Activated CD4-positive, alpha-beta T cell treated with anti-CD3 and anti-CD28 coated beads, Interleukin-2, amount 50 U/mL, for 4 hours (primary cell): ENCODE results near the gene TSPAN31.

Source experiments
- DNase-seq, 2 experiments: peaks; one replicate each; pipeline ENCODE4 v3.0.0-alpha.2; 2020

TSPAN31 gene

GRCh38 chr12:57722716-57723629, 21.9 kb upstream of the TSPAN31 start:
- DNase-seq = no peak

GRCh38 chr12:57723630-57723962, 21.2 kb upstream of the TSPAN31 start:
- DNase-seq = no peak

DNA sequence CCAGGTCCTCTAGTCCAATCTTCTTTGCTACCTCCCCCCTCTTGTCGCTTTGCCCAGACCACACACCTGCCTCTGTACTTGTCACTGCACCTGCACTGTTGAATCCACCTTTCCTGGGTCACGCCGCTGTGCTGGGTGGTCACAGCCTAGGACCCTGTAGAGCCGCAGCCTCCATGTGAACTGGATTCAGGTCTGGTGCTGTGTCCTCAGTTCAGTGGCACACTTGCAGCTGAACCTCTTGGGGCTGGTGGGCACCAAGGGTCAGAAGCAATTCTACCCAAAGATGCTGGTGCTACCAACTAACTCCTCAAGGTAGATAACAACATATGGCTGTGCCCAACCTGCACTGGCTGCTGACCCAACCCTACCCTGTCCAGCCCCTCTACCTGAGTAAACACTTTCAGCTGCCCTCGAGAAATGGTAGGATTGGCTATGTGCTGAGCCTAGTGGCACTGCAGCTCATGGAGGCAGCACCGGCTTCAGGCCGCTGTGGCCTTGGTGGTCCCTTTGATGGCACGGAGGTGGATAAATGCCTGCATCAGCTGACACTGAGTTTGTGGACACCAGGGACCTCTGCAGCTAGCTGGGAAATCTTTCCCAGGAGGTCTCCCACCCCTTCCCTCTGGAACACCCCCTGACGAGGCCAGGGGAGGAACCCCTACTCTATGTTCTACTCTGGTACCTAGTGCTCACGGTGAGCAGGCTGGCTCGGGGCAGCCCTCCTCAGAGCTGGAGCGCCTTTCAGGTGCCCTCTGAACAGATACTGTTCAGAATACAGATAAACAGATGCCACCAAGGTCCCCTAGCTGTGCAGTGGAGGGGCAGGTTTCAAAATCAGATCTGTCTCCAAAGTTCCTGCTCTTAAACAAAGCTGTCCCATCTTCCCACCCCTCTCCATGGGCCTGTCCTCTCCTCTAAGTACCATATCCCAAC, 20.6 kb upstream of the TSPAN31 start:
- no peak for DNase-seq

- DNase-seq = no peak
These were observed 19.7 kb upstream of the TSPAN31 start for GRCh38 chr12:57724936-57725740.

- no peak for DNase-seq
These were observed 19.0 kb upstream of the TSPAN31 start for GRCh38 chr12:57725851-57726150.

DNA sequence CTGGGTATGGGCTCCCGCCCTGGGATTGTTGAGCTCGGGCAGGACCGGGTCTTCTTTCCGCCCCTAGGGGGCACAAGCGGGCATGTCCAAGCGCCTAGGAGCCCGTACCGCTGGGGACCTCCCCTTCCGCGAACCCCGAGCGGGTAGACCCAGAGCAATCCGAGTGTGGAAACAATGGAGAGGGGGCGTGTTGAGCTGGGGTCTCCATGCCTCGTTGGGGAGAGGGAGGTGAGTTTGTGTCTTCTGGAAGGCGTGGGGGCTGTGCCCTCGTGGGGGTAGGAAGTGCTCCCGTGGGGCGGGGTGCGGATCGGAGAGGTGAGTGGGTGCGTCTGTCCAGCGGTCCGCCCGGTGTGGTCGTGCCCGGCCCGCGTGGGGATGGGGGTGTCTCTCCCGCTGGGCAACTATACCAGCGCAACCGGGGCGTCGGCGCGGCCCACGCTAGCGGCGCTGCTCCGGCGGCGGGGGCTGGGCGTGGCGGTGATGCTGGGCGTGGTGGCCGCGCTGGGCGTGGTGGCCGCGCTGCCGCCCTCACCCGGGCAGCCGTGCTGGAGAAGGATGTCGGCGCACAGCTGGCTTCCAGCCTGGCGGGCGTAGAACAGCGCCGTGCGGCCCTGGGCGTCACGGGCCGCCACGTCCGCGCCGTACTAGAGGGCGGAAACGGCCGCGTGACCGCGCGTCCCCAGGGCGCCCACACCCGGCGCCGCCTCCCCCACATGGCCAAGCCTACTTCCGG, 18.5 kb upstream of the TSPAN31 start:
- no peak for DNase-seq

DNA sequence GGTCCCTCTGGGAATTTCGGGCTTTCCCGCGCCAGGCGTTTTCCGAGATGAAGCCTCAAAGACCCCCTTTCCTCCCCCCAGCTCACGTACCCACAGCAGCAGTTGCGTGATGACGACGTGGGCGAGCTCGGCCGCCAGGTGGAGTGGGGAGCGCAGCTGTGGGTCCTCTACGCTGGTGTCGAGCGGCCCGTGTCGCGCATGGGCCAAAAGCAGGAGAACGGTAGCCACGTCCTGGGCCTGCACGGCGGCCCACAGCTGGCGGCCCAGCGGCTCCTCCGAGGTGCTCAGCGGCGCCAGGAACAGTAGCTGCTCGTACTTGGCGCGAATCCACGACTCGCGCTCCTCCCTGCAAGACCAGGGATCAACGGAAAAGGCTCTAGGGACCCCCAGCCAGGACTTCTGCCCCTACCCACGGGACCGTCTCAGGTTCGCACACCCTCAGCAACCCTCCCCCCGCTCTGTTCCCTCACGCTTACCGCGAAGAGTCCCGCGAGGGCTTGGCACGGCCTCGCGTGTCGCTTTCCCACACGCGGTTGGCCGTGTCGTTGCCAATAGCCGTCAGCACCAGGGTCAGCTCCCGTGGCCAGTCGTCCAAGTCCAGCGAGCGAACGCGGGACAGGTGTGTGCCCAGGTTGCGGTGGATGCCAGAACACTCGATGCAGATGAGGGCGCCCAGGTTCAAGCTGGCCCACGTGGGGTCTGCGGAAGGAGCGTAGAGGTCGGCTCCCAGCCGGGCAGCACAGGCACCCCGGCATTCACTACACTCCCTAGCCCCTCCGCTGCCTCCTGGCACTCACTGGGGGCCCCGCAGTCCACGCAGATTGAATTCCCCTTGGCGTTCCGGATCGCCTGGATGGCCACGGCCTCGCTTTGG, 17.7 kb upstream of the TSPAN31 start:
- no peak for DNase-seq

GRCh38 chr12:57727758-57728395, 17.0 kb upstream of the TSPAN31 start:
- no peak for DNase-seq

- DNase-seq = no peak
These were observed 15.5 kb upstream of the TSPAN31 start for GRCh38 chr12:57729321-57729844.

DNA sequence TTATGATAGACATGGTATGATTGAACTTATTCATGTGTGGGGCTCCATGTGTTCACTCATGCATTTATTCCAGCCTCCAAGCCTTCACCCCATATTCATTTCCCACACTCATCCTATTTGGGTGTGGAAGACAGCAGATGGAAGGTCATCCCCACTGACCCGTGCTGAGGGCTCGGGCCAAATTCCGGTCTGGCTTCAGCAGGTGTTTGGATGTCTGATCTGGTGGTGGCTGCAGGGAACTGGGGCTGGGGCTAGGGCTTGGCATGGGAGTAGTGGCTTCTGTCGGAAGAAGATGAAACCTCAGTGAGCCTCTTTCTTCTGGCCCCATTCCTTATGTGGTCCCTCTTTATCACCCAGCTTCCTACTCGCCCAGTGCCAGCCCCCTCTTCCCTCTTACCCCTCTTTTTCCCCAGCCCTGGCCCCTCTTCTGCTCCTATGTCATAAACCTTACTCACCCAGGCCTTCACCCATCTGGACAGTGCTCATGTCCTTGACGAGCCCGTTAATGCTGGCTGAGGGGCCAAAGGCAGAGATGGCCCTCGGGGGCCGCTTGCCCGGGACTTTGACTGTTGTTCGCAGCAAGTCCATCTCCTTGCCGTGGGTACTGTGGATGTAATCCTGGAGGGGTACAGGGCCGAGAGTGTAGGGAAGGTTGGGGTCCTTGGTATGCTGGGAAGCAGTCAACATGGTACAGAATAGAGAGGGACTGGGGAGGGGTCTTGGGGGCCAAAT, 14.3 kb upstream of the TSPAN31 start:
- no peak for DNase-seq

DNA sequence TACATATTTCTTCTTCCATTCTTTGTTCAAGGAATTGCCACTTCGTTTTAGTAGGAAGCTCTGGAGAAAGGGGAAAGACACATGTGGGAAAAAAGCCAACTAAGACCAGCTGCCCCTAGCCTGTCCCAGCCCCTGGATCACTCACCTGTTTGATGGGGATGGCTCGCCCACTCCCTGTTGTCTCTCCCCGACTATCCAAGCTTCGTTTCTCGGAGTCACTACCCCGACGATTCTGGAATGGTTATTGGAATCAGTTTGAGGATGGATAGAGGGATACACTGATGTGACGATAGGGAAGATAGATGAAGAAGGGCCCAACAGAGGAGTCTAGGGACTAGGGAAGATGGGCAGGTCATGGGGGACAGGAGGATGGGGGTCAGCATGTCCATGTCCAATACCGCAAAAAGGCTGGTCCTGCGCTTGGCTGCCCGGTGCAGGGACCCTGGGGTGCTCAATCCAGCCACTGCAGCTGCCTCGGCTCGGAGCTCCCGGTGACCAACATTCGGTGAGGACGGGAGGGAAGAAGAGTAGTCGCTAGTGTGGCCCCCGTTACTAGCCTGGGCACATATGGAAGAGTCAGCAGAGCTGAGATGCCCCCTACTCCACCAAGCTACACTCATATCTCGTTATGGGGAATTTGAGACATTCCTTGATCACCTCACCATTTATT, 13.3 kb upstream of the TSPAN31 start:
- no peak for DNase-seq

DNA sequence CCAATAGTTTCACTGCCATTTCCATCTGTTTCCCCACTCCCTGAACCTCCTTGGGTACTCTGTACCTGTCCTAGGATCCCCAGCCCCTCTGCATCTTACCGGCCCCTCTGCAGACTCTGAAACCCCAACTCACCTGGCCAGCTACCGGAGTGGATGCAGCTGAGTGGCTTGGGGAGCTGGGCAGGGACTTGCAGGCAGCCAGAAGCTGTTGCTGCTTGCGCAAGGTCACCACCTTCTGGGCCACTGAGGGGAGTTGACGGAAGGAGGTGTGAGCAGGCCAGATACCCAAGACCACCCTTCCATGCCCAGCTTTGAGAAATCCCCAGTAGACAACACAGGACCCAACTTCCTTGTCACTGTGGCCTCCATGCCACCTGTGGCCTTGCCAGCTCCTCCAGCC, 12.6 kb upstream of the TSPAN31 start:
- DNase-seq = no peak

DNA sequence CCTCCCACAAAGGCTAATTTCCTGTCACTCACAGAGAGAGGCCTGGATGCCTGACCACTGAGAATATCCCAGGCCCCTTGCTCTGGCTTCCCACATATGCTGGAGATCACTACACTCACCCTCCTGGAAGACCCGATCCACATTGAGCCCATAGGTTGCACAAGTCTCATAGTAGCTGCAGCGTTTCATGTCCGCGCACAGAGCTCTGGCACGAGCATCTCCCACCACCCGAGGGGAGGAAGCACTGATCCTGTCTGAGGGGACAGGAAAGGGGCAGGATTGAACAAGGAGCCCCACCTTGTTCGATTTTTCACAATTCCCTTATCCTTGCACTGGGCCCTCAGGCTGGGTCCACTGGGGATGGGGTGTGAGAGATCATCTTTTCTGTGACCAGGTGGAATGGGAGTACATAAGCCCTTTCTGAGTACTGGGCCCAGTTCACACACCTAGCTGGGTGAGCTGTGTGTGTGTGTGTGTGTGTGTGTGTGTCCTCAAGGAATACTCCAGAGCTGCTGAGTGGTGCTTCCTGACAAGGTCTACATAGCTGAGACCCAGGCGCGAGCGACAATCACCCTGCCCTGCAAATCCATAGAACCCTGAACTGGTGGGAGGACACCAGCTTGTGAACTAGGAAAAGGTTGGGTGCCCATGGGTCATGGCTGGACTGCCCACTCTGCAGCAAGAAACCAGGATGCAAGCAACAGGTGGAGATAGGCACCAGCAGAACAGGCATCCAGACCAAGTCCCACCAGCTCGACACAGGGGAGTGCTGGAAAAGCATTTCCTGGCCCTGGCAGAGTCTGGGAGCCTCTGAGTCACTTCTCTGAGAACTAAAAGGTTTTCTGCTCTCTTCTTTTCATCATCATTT, 11.9 kb upstream of the TSPAN31 start:
- no peak for DNase-seq

DNA sequence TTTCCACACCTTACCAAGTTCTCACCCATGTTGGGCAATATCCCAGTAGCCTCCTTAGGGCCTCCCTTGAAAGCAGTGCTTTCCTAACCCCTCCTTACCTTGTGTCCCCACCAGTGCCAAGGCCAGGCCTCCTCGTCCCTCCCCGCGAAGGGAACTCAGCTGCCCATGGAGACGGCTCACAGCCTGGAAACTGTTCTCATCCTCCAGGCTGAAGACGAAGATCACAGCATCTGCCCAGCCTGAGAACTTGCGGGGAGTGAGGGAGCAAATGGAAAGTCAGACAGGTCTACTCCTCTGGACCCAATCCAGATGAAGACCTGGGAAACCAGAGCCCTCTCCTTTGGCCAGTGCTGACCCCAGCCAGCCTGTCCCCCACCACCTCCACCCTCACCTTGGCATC, 10.9 kb upstream of the TSPAN31 start:
- no peak for DNase-seq

DNA sequence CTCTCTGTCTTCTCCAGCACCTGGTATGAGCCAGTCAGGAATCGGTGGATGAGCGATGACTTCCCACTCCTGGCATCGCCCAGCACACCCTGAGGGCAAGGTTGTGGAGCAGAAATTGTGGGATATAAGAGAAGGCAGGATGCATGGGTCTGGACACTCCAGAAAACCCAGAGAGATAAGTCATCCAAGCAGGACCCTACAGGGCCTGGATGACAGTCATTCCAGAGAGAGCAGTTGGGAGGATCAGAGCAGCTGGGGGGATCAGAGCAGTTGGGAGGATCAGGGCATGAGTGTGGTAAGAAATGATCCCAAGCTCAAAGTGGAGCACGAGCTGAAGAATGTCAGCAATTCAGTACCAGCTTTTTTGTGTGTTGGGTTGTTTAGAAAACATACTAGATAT, 10.2 kb upstream of the TSPAN31 start:
- no peak for DNase-seq

DNA sequence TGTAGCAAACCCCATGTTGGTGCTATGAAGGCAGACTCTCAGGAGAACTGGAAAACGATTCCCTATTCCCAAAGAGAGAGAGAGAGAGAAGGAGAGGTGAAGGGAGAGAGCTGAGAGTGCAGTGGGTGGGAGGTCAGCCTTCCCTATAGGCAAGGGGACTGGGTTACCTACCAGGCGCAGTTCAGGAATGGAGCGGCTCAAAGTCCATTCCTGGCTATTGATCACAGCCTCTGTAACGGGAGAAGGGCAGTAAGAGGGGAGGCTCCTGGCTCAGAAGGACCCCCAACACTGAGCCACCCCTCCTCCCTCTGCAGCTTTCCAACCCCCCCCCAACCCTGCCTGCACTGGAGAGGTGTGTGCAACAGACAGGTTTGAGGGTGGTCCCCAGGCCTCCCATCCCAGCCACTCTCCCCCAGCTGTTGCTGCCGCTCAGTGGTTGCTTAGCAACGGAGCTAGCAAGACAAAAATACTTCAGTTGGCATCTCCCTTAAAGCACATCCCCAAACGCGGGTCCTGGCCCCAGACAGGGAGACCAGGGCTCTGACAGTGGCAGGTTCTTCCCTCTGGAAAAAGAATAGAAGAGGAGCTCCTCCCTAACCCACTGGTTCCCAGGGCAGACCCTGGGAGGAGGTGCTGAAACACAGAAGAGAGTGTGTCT, 9.5 kb upstream of the TSPAN31 start:
- DNase-seq = no peak

GRCh38 chr12:57735952-57736740, 8.7 kb upstream of the TSPAN31 start:
- DNase-seq = no peak
